GM23338 (cell line): ENCODE data around the gene CRADD. TPM values are rescaled to one million over a fixed set of nuclear protein-coding genes. Genes with fewer than 3 reads are reported as not detected.

Experiments
- ATAC-seq: fragments of 200-7000 bp; cut with Tn5 transposase; 3 replicates; pipeline ENCODE4 v1.9.1; 2020
- DNase-seq: peaks from one replicate; pipeline ENCODE4 v3.0.0-alpha.2; 2015; ENCODE audit warnings: low spot score
- H2AFZ ChIP-seq: fragments of 200-600 bp; sonication (generic); 2 replicates; pipeline ENCODE4 v1.8.0; 2016; ENCODE audit warnings: antibody characterized with exemption, mild to moderate bottlenecking, moderate library complexity
- H3F3A ChIP-seq: fragments of 200-600 bp; sonication (generic); replicated peaks from 2 replicates; pipeline ENCODE4 v1.8.0; 2017; ENCODE audit warnings: antibody characterized with exemption, mixed run types, low read depth
- H3K27ac ChIP-seq: fragments of 200-600 bp; sonication (generic); 2 replicates; pipeline ENCODE4 v1.6.1; 2016; ENCODE audit warnings: low read depth
- H3K27me3 ChIP-seq: fragments of 200-600 bp; sonication (generic); 2 replicates; pipeline ENCODE4 v1.8.0; 2016; ENCODE audit warnings: mild to moderate bottlenecking, mixed run types, moderate library complexity; ENCODE audit not compliant: insufficient read depth
- H3K36me3 ChIP-seq: fragments of 200-600 bp; sonication (generic); 2 replicates; pipeline ENCODE4 v1.8.0; 2016; ENCODE audit warnings: mild to moderate bottlenecking; ENCODE audit not compliant: insufficient read depth
- H3K4me1 ChIP-seq: fragments of 200-600 bp; sonication (generic); 2 replicates; pipeline ENCODE4 v1.8.0; 2016; ENCODE audit warnings: mild to moderate bottlenecking, moderate library complexity; ENCODE audit not compliant: insufficient read depth
- H3K4me2 ChIP-seq: fragments of 200-600 bp; sonication (generic); 2 replicates; pipeline ENCODE4 v1.7.1; 2017; ENCODE audit warnings: mixed run types
- H3K4me3 ChIP-seq: fragments of 200-600 bp; sonication (generic); 2 replicates; pipeline ENCODE4 v1.6.1; 2016; ENCODE audit warnings: mixed run types
- H3K79me2 ChIP-seq: fragments of 200-600 bp; sonication (generic); replicated peaks from 2 replicates; pipeline ENCODE4 v1.8.0; 2017; ENCODE audit warnings: mild to moderate bottlenecking; ENCODE audit not compliant: insufficient read depth
- H3K9me2 ChIP-seq: fragments of 200-600 bp; sonication (generic); 2 replicates; pipeline ENCODE4 v1.8.0; 2017; ENCODE audit not compliant: insufficient read depth
- H4K20me1 ChIP-seq: fragments of 200-600 bp; sonication (generic); replicated peaks from 2 replicates; pipeline ENCODE4 v1.8.0; 2017; ENCODE audit warnings: mild to moderate bottlenecking; ENCODE audit not compliant: insufficient read depth
- H3K27ac Mint-ChIP-seq: 2 replicates; pipeline ENCODE4 v1.8.0; 2020; ENCODE audit warnings: inconsistent platforms, mild to moderate bottlenecking, moderate library complexity, mixed read lengths
- H3K27me3 Mint-ChIP-seq: 3 replicates; pipeline ENCODE4 v1.8.0; 2022; ENCODE audit warnings: low read depth, mild to moderate bottlenecking, moderate library complexity, mixed read lengths, inconsistent platforms; ENCODE audit not compliant: insufficient read depth, poor library complexity
- H3K36me3 Mint-ChIP-seq: 3 replicates; pipeline ENCODE4 v1.8.0; 2021; ENCODE audit warnings: low read depth, mild to moderate bottlenecking, inconsistent platforms, moderate library complexity, mixed read lengths
- H3K4me1 Mint-ChIP-seq: 3 replicates; pipeline ENCODE4 v1.8.0; 2020; ENCODE audit warnings: mild to moderate bottlenecking, inconsistent platforms, mixed read lengths
- H3K4me3 Mint-ChIP-seq: 3 replicates; pipeline ENCODE4 v1.8.0; 2021; ENCODE audit warnings: moderate library complexity, mild to moderate bottlenecking, inconsistent platforms, mixed read lengths
- H3K9me3 Mint-ChIP-seq: 3 replicates; pipeline ENCODE4 v1.8.0; 2020; ENCODE audit warnings: moderate library complexity, mild to moderate bottlenecking, inconsistent platforms, mixed read lengths
- CREB1 ChIP-seq: fragments of 250-450 bp; sonication (Bioruptor Pico); IDR thresholded peaks from 2 replicates; pipeline ENCODE4 v1.5.0; 2020; ENCODE audit warnings: low read depth, mild to moderate bottlenecking, moderate library complexity
- CTCF ChIP-seq, 2 experiments: fragments of 200-600 bp in 1 of 2; sonication (generic) in 1 of 2; conservative IDR thresholded peaks; 2 replicates each; pipeline versions ENCODE4 v1.5.1 to v1.6.1; 2016 to 2017; ENCODE audit warnings: antibody characterized with exemption in 2 of 2, low read depth in 2 of 2, mild to moderate bottlenecking in 2 of 2, moderate library complexity in 1 of 2
- JUNB ChIP-seq: IDR thresholded peaks from one replicate; pipeline ENCODE4 v1.6.1; 2016; ENCODE audit warnings: antibody characterized with exemption; ENCODE audit not compliant: unreplicated experiment
- NANOG ChIP-seq: IDR thresholded peaks from 2 replicates; pipeline ENCODE4 v1.6.1; 2016; ENCODE audit warnings: antibody characterized with exemption, borderline replicate concordance
- POLR2AphosphoS5 ChIP-seq: IDR thresholded peaks from 2 replicates; pipeline ENCODE4 v1.6.1; 2016; ENCODE audit warnings: antibody characterized with exemption, low read depth
- REST ChIP-seq: IDR thresholded peaks from one replicate; pipeline ENCODE4 v1.6.1; 2018; ENCODE audit warnings: antibody characterized with exemption; ENCODE audit not compliant: unreplicated experiment
- STAT1 ChIP-seq: IDR thresholded peaks from one replicate; pipeline ENCODE4 v1.6.1; 2016; ENCODE audit warnings: antibody characterized with exemption; ENCODE audit not compliant: unreplicated experiment
- ZNF114 ChIP-seq: fragments of 250-450 bp; sonication (Bioruptor Pico); IDR thresholded peaks from 2 replicates; pipeline ENCODE4 v1.5.0; 2020; ENCODE audit warnings: mild to moderate bottlenecking, moderate library complexity
- ZNF462 ChIP-seq: fragments of 250-450 bp; sonication (Bioruptor Pico); IDR thresholded peaks from 2 replicates; pipeline ENCODE4 v1.5.0; 2020; ENCODE audit warnings: mild to moderate bottlenecking, moderate library complexity
- polyA plus RNA-seq: library from polyadenylated mRNA; unstranded; fragments of >200 nt; fragmentation: Nextera tagmentation; extraction: Ambion mirVana; gene quantifications from 2 replicates; pipeline ENCODE4 v1.2.1, GENCODE V29; 2016
- total RNA-seq: library from RNA; depleted of rRNA; stranded (reverse); fragments of >200 nt; shearing (Covaris generic); gene quantifications from 2 replicates; pipeline ENCODE4 v1.2.3, GENCODE V29; 2014

The CRADD gene
- total and polyA plus RNA-seq, 2 experiments from 2014 or later: 6.3 to 27.9 TPM

DNA sequence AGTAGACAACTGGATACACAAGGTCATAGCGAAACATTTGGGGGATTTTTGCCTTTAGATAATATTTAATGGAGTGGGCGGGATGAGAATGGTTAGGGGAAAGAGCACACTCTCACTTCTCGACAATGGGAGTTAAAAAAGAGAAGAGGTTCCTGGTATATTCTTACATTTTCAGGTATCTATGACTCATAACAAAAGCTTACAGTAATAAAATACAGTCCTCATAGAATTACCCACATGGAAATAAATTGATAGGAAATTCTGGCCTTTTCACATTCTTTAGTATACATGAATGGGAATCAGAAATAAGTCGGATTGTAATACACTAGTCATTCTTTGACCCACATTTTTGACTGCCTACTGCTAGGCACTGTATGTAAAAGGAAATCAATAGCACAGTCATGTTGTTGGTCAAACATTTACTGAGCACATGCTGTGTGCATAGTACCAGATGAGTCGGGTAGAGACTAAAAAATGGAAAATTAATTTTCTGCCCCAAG is 8.2 kb upstream of the CRADD start:
- no peak overlapping the region for H3K27ac ChIP-seq
- H3K36me3 ChIP-seq: no peaks in the 10 kb centered on the region
- no peak overlapping the region for H2AFZ ChIP-seq
- Mint-ChIP-seq H3K4me1 (peaks cover under 1% of the 10 kb centered on the region; the same call in 1 of the 3 replicates), H3K27ac (no peak overlapping the region), H3K27me3 (no peaks in the 10 kb centered on the region), H3K36me3 (no peaks in the 10 kb centered on the region; the same call in 2 of the 3 replicates), H3K9me3 (no peaks in the 10 kb centered on the region; the same call in 2 of the 3 replicates), H3K4me3 (no peak overlapping the region)
- H3F3A ChIP-seq: no peaks in the 10 kb centered on the region
- no peak for DNase-seq
- H4K20me1 ChIP-seq: no peaks in the 10 kb centered on the region
- TF ChIP-seq REST (no peak), POLR2AphosphoS5 (no peak), CREB1 (CRISPR knock-in tag) (no peak), ZNF114 (CRISPR knock-in tag) (no peak), CTCF (conservative IDR thresholded peaks at IDR 0.05; ENCODE audit: low read depth in 2 of 2) (no peak), STAT1 (no peak), ZNF462 (CRISPR knock-in tag) (no peak), NANOG (no peak), JUNB (no peak)
- peaks cover 6% of the 10 kb centered on the region; the same call in 1 of the 2 replicates for H3K9me2 ChIP-seq
- H3K4me3 ChIP-seq: no peak overlapping the region
- ATAC-seq: no peak
- H3K4me1 ChIP-seq: no peaks in the 10 kb centered on the region
- H3K4me2 ChIP-seq: no peak overlapping the region
- H3K79me2 ChIP-seq: no peaks in the 10 kb centered on the region
- H3K27me3 ChIP-seq: no peaks in the 10 kb centered on the region
